Psoas muscle (tissue), 8 donors: ENCODE data around the gene TRPM7. TPM values are rescaled to one million over a fixed set of nuclear protein-coding genes. Genes with fewer than 3 reads are reported as not detected.
A peak's percentile ranks its signal among the peaks of the same experiment; 100 is the strongest.
"Not testable (repeated sequence)": the region's sequence is repeated elsewhere in the genome, so short reads cannot be mapped to it uniquely, and the experiment has no call there.

Experiments used
- ATAC-seq, 4 donors: fragments of 200-7000 bp; cut with Tn5 transposase; one replicate each; pipeline ENCODE4 v1.9.1; 2020; ENCODE audit warnings: moderate library complexity in 3 of 4, mild to moderate bottlenecking in 2 of 4
- DNase-seq, 2 donors: peaks; one replicate each; pipeline ENCODE4 v3.0.0-alpha.2; 2020
- H3K27ac ChIP-seq: fragments of 200-600 bp; one replicate; pipeline ENCODE4 v1.8.0; 2022
- H3K27me3 ChIP-seq, 3 donors: fragments of 200-600 bp in 1 of 3; one replicate each; pipeline versions ENCODE4 v1.6.1 to v1.8.0; 2013 to 2022; ENCODE audit warnings: low read length in 2 of 3, mild to moderate bottlenecking in 2 of 3, moderate library complexity in 1 of 3; ENCODE audit not compliant: insufficient read depth in 3 of 3
- H3K36me3 ChIP-seq, 2 donors: fragments of 200-600 bp in 1 of 2; one replicate each; pipeline versions ENCODE4 v1.6.1 to v1.8.0; 2013 to 2022; ENCODE audit warnings: low read depth in 1 of 2, mild to moderate bottlenecking in 1 of 2, moderate library complexity in 1 of 2; ENCODE audit not compliant: insufficient read depth in 1 of 2
- H3K4me1 ChIP-seq: fragments of 200-600 bp; one replicate; pipeline ENCODE4 v1.8.0; 2022
- H3K4me3 ChIP-seq: fragments of 200-600 bp; one replicate; pipeline ENCODE4 v1.8.0; 2022; ENCODE audit warnings: mild to moderate bottlenecking
- H3K9me3 ChIP-seq: fragments of 200-600 bp; one replicate; pipeline ENCODE4 v1.8.0; 2022
- CTCF ChIP-seq: fragments of 200-600 bp; IDR thresholded peaks from one replicate; pipeline ENCODE4 v1.8.0; 2022; ENCODE audit warnings: antibody characterized with exemption
- WGBS, 3 donors: extraction: QIAGEN DNeasy Blood & Tissue Kit; methylation state at CpG; one replicate each; pipeline versions ENCODE4 v1.1.6 to v1.1.7; 2013; 5-methylcytosine and 5-hydroxymethylcytosine counted together
- intact Hi-C, 2 donors: fragments of 100-400 bp; cut with DNase I; formaldehyde crosslinking; loops; one replicate each; pipeline versions ENCODE4 v1.11.0 to v1.14.2; 2022
- polyA plus RNA-seq, 3 donors: library from polyadenylated mRNA; stranded (reverse); fragments of 200-250 nt; gene quantifications; one replicate each; pipeline ENCODE4 v1.2.3, GENCODE V29; 2013
- total RNA-seq, 4 donors: library from RNA; stranded (reverse); fragmentation: NEBNext Ultra II Directional in 2 of 4; extraction: Animal tissue kit (Norgen Biotek cat#: 25700) in 2 of 4; gene quantifications; one replicate each; pipeline versions ENCODE4 v1.2.1 to v1.2.4, GENCODE V29; 2021 to 2023
- donor health status: healthy with polysubstance abuse.
- donor health status: DM: no; HTN: no; CAD: no; lungs with moderate emphysema.
- donor health status: Bipolar disorder and iron deficiency.
- donor health status: healthy.
- donor health status: DM: yes; HTN: yes; CAD: no.
- donor health status: DM: no; HTN: no; CAD: no.
- donor health status: DM: no; HTN: no; CAD: no.
- donor health status: DM: yes; HTN: yes; CAD: no.

TRPM7 gene
- total and polyA plus RNA-seq, 7 donors, result 4.2 to 11.4 (median 9.3) TPM

GRCh38 chr15:50627351-50628055 is 59.1 kb downstream of the TRPM7 start:
- no peak for DNase-seq
- intact Hi-C loops, result no loop called here
- Histone ChIP-seq H3K4me1 (no peaks in the 10 kb centered on the region), H3K27ac (no peak overlapping the region), H3K27me3 (no peaks in the 10 kb centered on the region), H3K4me3 (no peak overlapping the region), H3K9me3 (no peaks in the 10 kb centered on the region), H3K36me3 (peaks cover 0 to 99% of the 10 kb centered on the region in 2 donors)
- TF ChIP-seq CTCF, result no peak
- ATAC-seq, result no peak
- 77 to 81% (median 80%) methylated on average over 4 of the region's 4 CpGs for WGBS, 3 donors

- no peak overlapping the region for H3K4me3 ChIP-seq
- 85 to 95% (median 93%) methylated on average over 1 of the region's 1 CpG for WGBS, 3 donors
- no peak for TF ChIP-seq CTCF
- ATAC-seq (no peak), DNase-seq (no peak)
- peaks cover 0 to 99% of the 10 kb centered on the region in 2 donors for H3K36me3 ChIP-seq
- intact Hi-C loops, result no loop called here
- H3K9me3 ChIP-seq, result no peaks in the 10 kb centered on the region
- no peaks in the 10 kb centered on the region for H3K4me1 ChIP-seq
- no peaks in the 10 kb centered on the region for H3K27me3 ChIP-seq
- no peak overlapping the region for H3K27ac ChIP-seq
Measured at GRCh38 chr15:50624616-50625168, 61.9 kb downstream of the TRPM7 start.

- H3K27me3 ChIP-seq, H3K9me3 ChIP-seq, H3K4me3 ChIP-seq, H3K4me1 ChIP-seq, intact Hi-C loops, DNase-seq, H3K27ac ChIP-seq: not testable (repeated sequence)
- peak in 1 of 4 donors; percentile 60 for ATAC-seq
- peak; percentile 7 for TF ChIP-seq CTCF
- peaks cover 0 to 91% of the 10 kb centered on the region in 2 donors for H3K36me3 ChIP-seq
- WGBS, 3 donors, result 85 to 92% (median 88%) methylated on average over 8 of the region's 8 CpGs
Measured at GRCh38 chr15:50622361-50622943, 64.1 kb downstream of the TRPM7 start.

- H3K9me3 ChIP-seq, H3K4me1 ChIP-seq, H3K27me3 ChIP-seq, DNase-seq, H3K27ac ChIP-seq, H3K4me3 ChIP-seq, ATAC-seq, intact Hi-C loops: not testable (repeated sequence)
- WGBS, 3 donors, result 86 to 98% (median 88%) methylated on average over 6 of the region's 6 CpGs
- peaks cover 3 to 75% of the 10 kb centered on the region in 2 donors for H3K36me3 ChIP-seq
Measured at GRCh38 chr15:50616960-50617359, 69.6 kb downstream of the TRPM7 start.

GRCh38 chr15:50616554-50616953 is 70.0 kb downstream of the TRPM7 start:
- H3K4me3 ChIP-seq, H3K9me3 ChIP-seq, ATAC-seq, intact Hi-C loops, H3K4me1 ChIP-seq, H3K27ac ChIP-seq, DNase-seq, H3K27me3 ChIP-seq: not testable (repeated sequence)
- WGBS, 3 donors, result 94 to 100% (median 98%) methylated on average over 2 of the region's 2 CpGs
- H3K36me3 ChIP-seq, result peaks cover 3 to 75% of the 10 kb centered on the region in 2 donors
